ENCODE measurements around the gene CLRN1.

Gene CLRN1

GRCh38 chr3:150921209-150921608 is 51.3 kb downstream of the CLRN1 start:
- DNase-seq (ENCODE audit: low spot score): no peak

- DNase-seq (ENCODE audit: low spot score): no peak
Observed at GRCh38 chr3:150920236-150920635, 52.3 kb downstream of the CLRN1 start.

GRCh38 chr3:150917951-150918350 is 54.6 kb downstream of the CLRN1 start:
- no peak for DNase-seq (ENCODE audit: low spot score)

- no peak for DNase-seq (ENCODE audit: low spot score)
Observed at GRCh38 chr3:150913133-150913922, 59.2 kb downstream of the CLRN1 start.

GRCh38 chr3:150912501-150912900 is 60.0 kb downstream of the CLRN1 start:
- no peak for DNase-seq (ENCODE audit: low spot score)

- no peak for DNase-seq (ENCODE audit: low spot score)
Observed at GRCh38 chr3:150911771-150912170, 60.8 kb downstream of the CLRN1 start.

- no peak for DNase-seq (ENCODE audit: low spot score)
Observed at GRCh38 chr3:150906461-150906860, 66.1 kb downstream of the CLRN1 start.

GRCh38 chr3:150905746-150906145 is 66.8 kb downstream of the CLRN1 start:
- DNase-seq (ENCODE audit: low spot score): no peak

- no peak for DNase-seq (ENCODE audit: low spot score)
Observed at GRCh38 chr3:150905339-150905738, 67.2 kb downstream of the CLRN1 start, which contains the start of gene MINDY4B. TSS of gene MINDY4B (minus strand) at chr3:150905439. CDS start at chr3:150905439, 0 bp downstream.

GRCh38 chr3:150902988-150903387 is 69.5 kb downstream of the CLRN1 start:
- DNase-seq (ENCODE audit: low spot score): no peak

- DNase-seq (ENCODE audit: low spot score): no peak
Observed at GRCh38 chr3:150901793-150902192, 70.7 kb downstream of the CLRN1 start.

GRCh38 chr3:150899141-150899540 is 73.4 kb downstream of the CLRN1 start:
- DNase-seq (ENCODE audit: low spot score): no peak

- DNase-seq (ENCODE audit: low spot score): no peak
Observed at GRCh38 chr3:150898046-150898754, 74.3 kb downstream of the CLRN1 start.

- DNase-seq (ENCODE audit: low spot score): no peak
Observed at GRCh38 chr3:150897592-150897991, 74.9 kb downstream of the CLRN1 start.

GRCh38 chr3:150890831-150891230 is 81.7 kb downstream of the CLRN1 start:
- DNase-seq (ENCODE audit: low spot score): no peak

GRCh38 chr3:150890295-150890694 is 82.2 kb downstream of the CLRN1 start:
- no peak for DNase-seq (ENCODE audit: low spot score)

- no peak for DNase-seq (ENCODE audit: low spot score)
Observed at GRCh38 chr3:150889106-150889505, 83.4 kb downstream of the CLRN1 start.

- no peak for DNase-seq (ENCODE audit: low spot score)
Observed at GRCh38 chr3:150887031-150887430, 85.5 kb downstream of the CLRN1 start.

- DNase-seq (ENCODE audit: low spot score): no peak
Observed at GRCh38 chr3:150885535-150885934, 87.0 kb downstream of the CLRN1 start.

- DNase-seq (ENCODE audit: low spot score): no peak
Observed at GRCh38 chr3:150878996-150879575, 93.4 kb downstream of the CLRN1 start.

GRCh38 chr3:150878290-150878689 is 94.2 kb downstream of the CLRN1 start:
- DNase-seq (ENCODE audit: low spot score): no peak

- no peak for DNase-seq (ENCODE audit: low spot score)
Observed at GRCh38 chr3:150877303-150877702, 95.2 kb downstream of the CLRN1 start.
